Cardiac muscle cell (in vitro differentiated cells and primary cell): ENCODE results near the gene THEM4. TPM values are rescaled to one million over a fixed set of nuclear protein-coding genes. Genes with fewer than 3 reads are reported as not detected.
A peak's percentile ranks its signal among the peaks of the same experiment; 100 is the strongest.

Experiments used
- DNase-seq, 2 donors: peaks; one replicate each; pipeline versions ENCODE4 v3.0.0 to v3.0.0-alpha.2; 2010 to 2017; ENCODE audit warnings: low read depth in 1 of 2, low spot score in 1 of 2
- H3K27ac ChIP-seq: fragments of 200-600 bp; sonication (generic); 2 replicates; pipeline ENCODE4 v1.5.1; 2016
- H3K27me3 ChIP-seq: fragments of 200-600 bp; sonication (generic); 2 replicates; pipeline ENCODE4 v1.6.0; 2016; ENCODE audit warnings: control low read depth
- H3K36me3 ChIP-seq: fragments of 200-600 bp; sonication (generic); 2 replicates; pipeline ENCODE4 v1.5.1; 2016; ENCODE audit warnings: control low read depth
- H3K4me1 ChIP-seq: fragments of 200-600 bp; sonication (generic); 2 replicates; pipeline ENCODE4 v1.8.1; 2017; ENCODE audit warnings: low read depth, mild to moderate bottlenecking, mixed run types
- H3K4me3 ChIP-seq: fragments of 200-600 bp; sonication (generic); 2 replicates; pipeline ENCODE4 v1.5.1; 2016; ENCODE audit warnings: mild to moderate bottlenecking
- H3K9me3 ChIP-seq: fragments of 200-600 bp; sonication (generic); 2 replicates; pipeline ENCODE4 v1.5.1; 2017; ENCODE audit warnings: low read depth, mild to moderate bottlenecking, control low read depth
- CTCF ChIP-seq: IDR thresholded peaks from 2 replicates; pipeline ENCODE4 v1.5.1; 2012; ENCODE audit warnings: low read depth, mild to moderate bottlenecking, low read length
- polyA plus RNA-seq: library from polyadenylated mRNA; unstranded; fragments of >200 nt; fragmentation: Nextera tagmentation; extraction: Ambion mirVana; gene quantifications from 2 replicates; pipeline ENCODE4 v1.2.1, GENCODE V29; 2016
- total RNA-seq: library from RNA; depleted of rRNA; stranded (reverse); fragments of >200 nt; gene quantifications from 2 replicates; pipeline ENCODE4 v1.2.3, GENCODE V29; 2016

Gene THEM4
- total and polyA plus RNA-seq, 2 experiments from 2014 or later = 26.8 to 61.9 TPM

GRCh38 chr1:151831256-151831591, 78.1 kb downstream of the THEM4 start:
- no peak for DNase-seq
- H3K36me3 ChIP-seq = no peaks in the 10 kb centered on the region
- no peak for TF ChIP-seq CTCF
- H3K27ac ChIP-seq = no peak overlapping the region
- no peaks in the 10 kb centered on the region for H3K4me1 ChIP-seq
- H3K27me3 ChIP-seq = no peaks in the 10 kb centered on the region
- H3K9me3 ChIP-seq = no peaks in the 10 kb centered on the region
- no peak overlapping the region for H3K4me3 ChIP-seq

GRCh38 chr1:151830055-151830454, 79.3 kb downstream of the THEM4 start:
- no peak for TF ChIP-seq CTCF
- no peaks in the 10 kb centered on the region for H3K27me3 ChIP-seq
- no peaks in the 10 kb centered on the region for H3K4me1 ChIP-seq
- DNase-seq = no peak
- no peak overlapping the region for H3K27ac ChIP-seq
- H3K9me3 ChIP-seq = no peaks in the 10 kb centered on the region
- H3K36me3 ChIP-seq = no peaks in the 10 kb centered on the region
- no peak overlapping the region for H3K4me3 ChIP-seq

- Histone ChIP-seq H3K4me3 (no peak overlapping the region), H3K27ac (no peak overlapping the region), H3K27me3 (no peaks in the 10 kb centered on the region), H3K9me3 (no peaks in the 10 kb centered on the region), H3K36me3 (no peaks in the 10 kb centered on the region), H3K4me1 (no peaks in the 10 kb centered on the region)
- no peak for TF ChIP-seq CTCF
- no peak for DNase-seq
Measured at GRCh38 chr1:151829352-151830046, 79.8 kb downstream of the THEM4 start.

GRCh38 chr1:151828921-151829320, 80.4 kb downstream of the THEM4 start:
- H3K9me3 ChIP-seq = no peaks in the 10 kb centered on the region
- H3K4me1 ChIP-seq = no peaks in the 10 kb centered on the region
- no peak for TF ChIP-seq CTCF
- H3K4me3 ChIP-seq = no peak overlapping the region
- H3K36me3 ChIP-seq = no peaks in the 10 kb centered on the region
- H3K27ac ChIP-seq = no peak overlapping the region
- H3K27me3 ChIP-seq = no peaks in the 10 kb centered on the region
- DNase-seq = peak; percentile 71 to 84

- no peak for TF ChIP-seq CTCF
- DNase-seq = no peak
- Histone ChIP-seq H3K4me1 (no peaks in the 10 kb centered on the region), H3K27me3 (no peaks in the 10 kb centered on the region), H3K9me3 (no peaks in the 10 kb centered on the region), H3K36me3 (no peaks in the 10 kb centered on the region), H3K4me3 (no peak overlapping the region), H3K27ac (no peak overlapping the region)
Measured at GRCh38 chr1:151827853-151828252, 81.5 kb downstream of the THEM4 start.
